Kidney epithelial cell (primary cell): ENCODE data around the gene PRSS38. TPM values are rescaled to one million over a fixed set of nuclear protein-coding genes. Genes with fewer than 3 reads are reported as not detected.

Source experiments
- DNase-seq: peaks from one replicate; pipeline ENCODE4 v3.0.0-alpha.2; 2010; ENCODE audit warnings: low read depth
- H3K27me3 ChIP-seq: 2 replicates; pipeline ENCODE4 v1.6.0; 2011; ENCODE audit warnings: low read length; ENCODE audit not compliant: control insufficient read depth, insufficient read depth
- H3K36me3 ChIP-seq: 2 replicates; pipeline ENCODE4 v1.5.1; 2011; ENCODE audit warnings: low read length; ENCODE audit not compliant: control insufficient read depth, insufficient read depth
- H3K4me3 ChIP-seq: 2 replicates; pipeline ENCODE4 v1.5.1; 2011; ENCODE audit warnings: low read depth, mild to moderate bottlenecking, control low read depth, low read length
- CTCF ChIP-seq: IDR thresholded peaks from 2 replicates; pipeline ENCODE4 v1.5.1; 2011; ENCODE audit warnings: mild to moderate bottlenecking, moderate library complexity, low read length, control low read depth, inconsistent platforms; ENCODE audit not compliant: insufficient read depth, poor library complexity, severe bottlenecking
- total RNA-seq: library from RNA; depleted of rRNA; stranded (reverse); fragments of >200 nt; gene quantifications from 2 replicates; pipeline ENCODE4 v1.2.3, GENCODE V29; 2015

PRSS38 gene
- total RNA-seq, 1 donor from 2014 or later, result not detected

- Histone ChIP-seq H3K36me3 (no peaks in the 10 kb centered on the region), H3K27me3 (peaks cover 6% of the 10 kb centered on the region), H3K4me3 (no peak overlapping the region)
- TF ChIP-seq CTCF, result no peak
- DNase-seq, result no peak
Measured at GRCh38 chr1:227894831-227895451, 79.5 kb downstream of the PRSS38 start.

Other genes starting within 250 kb of the PRSS38 start
- gene JMJD4, start 80.4 kb upstream of the PRSS38 start, total RNA-seq, result 25.2 and 27.7 TPM in 2 replicates
- 40.2 and 47.0 TPM in 2 replicates for gene SNAP47, start 80.2 kb upstream of the PRSS38 start, total RNA-seq
- 10.1 and 10.3 TPM in 2 replicates for gene WNT9A, start 132.3 kb downstream of the PRSS38 start, total RNA-seq
- not detected in 2 replicates for gene WNT3A, start 191.3 kb downstream of the PRSS38 start, total RNA-seq